GM12875 (cell line): Measurements from ENCODE around the gene FGD4.

ENCODE experiments used
- H3K4me3 ChIP-seq: one replicate; pipeline ENCODE4 v1.5.1; 2011; ENCODE audit warnings: low read depth, low read length, control low read depth
- CTCF ChIP-seq: IDR thresholded peaks from 2 replicates; pipeline ENCODE4 v1.5.1; 2011; ENCODE audit warnings: low read depth, mild to moderate bottlenecking, control low read depth, inconsistent platforms, low read length, moderate library complexity, borderline replicate concordance; ENCODE audit not compliant: insufficient read depth

FGD4 gene

GRCh38 chr12:32486158-32486557 is 86.8 kb downstream of the FGD4 start:
- H3K4me3 ChIP-seq = no peak overlapping the region
- no peak for TF ChIP-seq CTCF

- H3K4me3 ChIP-seq = no peak overlapping the region
- no peak for TF ChIP-seq CTCF
Measured at GRCh38 chr12:32488132-32488531, 88.8 kb downstream of the FGD4 start.

GRCh38 chr12:32489070-32489469 is 89.7 kb downstream of the FGD4 start:
- H3K4me3 ChIP-seq = no peak overlapping the region
- no peak for TF ChIP-seq CTCF

GRCh38 chr12:32490801-32491200 is 91.4 kb downstream of the FGD4 start:
- TF ChIP-seq CTCF = no peak
- no peak overlapping the region for H3K4me3 ChIP-seq

- no peak overlapping the region for H3K4me3 ChIP-seq
- no peak for TF ChIP-seq CTCF
Measured at GRCh38 chr12:32493282-32493681, 93.9 kb downstream of the FGD4 start.

- no peak overlapping the region for H3K4me3 ChIP-seq
- no peak for TF ChIP-seq CTCF
Measured at GRCh38 chr12:32494656-32495055, 95.3 kb downstream of the FGD4 start.

- H3K4me3 ChIP-seq = no peak overlapping the region
- TF ChIP-seq CTCF = no peak
Measured at GRCh38 chr12:32496946-32497345, 97.6 kb downstream of the FGD4 start.
